ENCODE results near the gene ATL2.
"Not testable (repeated sequence)": the region's sequence is repeated elsewhere in the genome, so short reads cannot be mapped to it uniquely, and the experiment has no call there.

Gene ATL2

DNA sequence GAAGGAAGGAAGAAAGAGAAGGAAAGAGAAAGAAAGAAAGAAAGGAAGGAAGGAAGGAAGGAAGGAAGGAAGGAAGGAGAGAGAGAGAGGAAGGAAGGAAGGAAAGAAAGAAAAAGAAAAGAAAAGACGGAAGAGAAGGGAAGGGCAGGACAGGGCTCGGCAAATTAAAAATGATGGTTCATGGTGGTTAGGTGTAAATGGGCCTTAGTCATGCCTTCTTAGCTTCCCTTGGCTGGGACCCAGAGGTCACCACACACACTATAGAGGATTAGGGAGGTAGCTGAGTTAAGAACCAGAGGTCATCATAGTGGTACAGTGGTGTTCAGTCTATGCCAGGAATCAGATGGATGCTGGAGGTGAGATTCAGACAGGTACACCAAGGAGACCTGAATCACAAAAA is 9.3 kb upstream of the ATL2 start:
- H3K36me3 Mint-ChIP-seq (ENCODE audit: low read depth): no peaks in the 10 kb centered on the region
- no peaks in the 10 kb centered on the region for H3K9me3 Mint-ChIP-seq
- no peak overlapping the region for H3K4me3 Mint-ChIP-seq
- H3K27me3 Mint-ChIP-seq (ENCODE audit: low read depth): peaks cover 7% of the 10 kb centered on the region
- H3K4me1 Mint-ChIP-seq: peaks cover 30% of the 10 kb centered on the region
- TF ChIP-seq, protein P1, sequence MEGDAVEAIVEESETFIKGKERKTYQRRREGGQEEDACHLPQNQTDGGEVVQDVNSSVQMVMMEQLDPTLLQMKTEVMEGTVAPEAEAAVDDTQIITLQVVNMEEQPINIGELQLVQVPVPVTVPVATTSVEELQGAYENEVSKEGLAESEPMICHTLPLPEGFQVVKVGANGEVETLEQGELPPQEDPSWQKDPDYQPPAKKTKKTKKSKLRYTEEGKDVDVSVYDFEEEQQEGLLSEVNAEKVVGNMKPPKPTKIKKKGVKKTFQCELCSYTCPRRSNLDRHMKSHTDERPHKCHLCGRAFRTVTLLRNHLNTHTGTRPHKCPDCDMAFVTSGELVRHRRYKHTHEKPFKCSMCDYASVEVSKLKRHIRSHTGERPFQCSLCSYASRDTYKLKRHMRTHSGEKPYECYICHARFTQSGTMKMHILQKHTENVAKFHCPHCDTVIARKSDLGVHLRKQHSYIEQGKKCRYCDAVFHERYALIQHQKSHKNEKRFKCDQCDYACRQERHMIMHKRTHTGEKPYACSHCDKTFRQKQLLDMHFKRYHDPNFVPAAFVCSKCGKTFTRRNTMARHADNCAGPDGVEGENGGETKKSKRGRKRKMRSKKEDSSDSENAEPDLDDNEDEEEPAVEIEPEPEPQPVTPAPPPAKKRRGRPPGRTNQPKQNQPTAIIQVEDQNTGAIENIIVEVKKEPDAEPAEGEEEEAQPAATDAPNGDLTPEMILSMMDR (IDR thresholded peaks at IDR 0.05; ENCODE audit: unreplicated experiment in 3 of 3): no peak
- H3K27ac Mint-ChIP-seq: peak overlapping the region in 2 of 3 experiments; percentile 24 to 76

DNA sequence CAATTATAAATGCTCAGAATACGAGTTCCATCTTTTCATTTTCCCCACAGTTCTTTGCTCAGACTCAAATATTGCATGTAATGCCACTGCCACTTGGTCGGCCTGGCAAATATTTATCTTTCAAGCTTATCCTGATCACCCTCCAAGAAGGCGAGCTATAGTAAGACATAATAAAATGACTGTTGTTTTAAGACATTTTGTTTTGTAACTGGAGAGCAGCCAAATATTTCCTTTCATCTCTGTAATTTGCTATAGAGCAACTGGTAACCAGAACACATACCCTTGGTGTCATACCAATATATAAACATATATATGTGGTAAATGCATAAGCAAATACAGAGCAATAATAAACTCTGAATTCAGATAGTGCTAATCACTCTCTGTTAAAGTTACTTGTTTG is 7.3 kb upstream of the ATL2 start:
- peak overlapping the region in 1 of 3 experiments; percentile 6 for H3K4me3 Mint-ChIP-seq
- H3K9me3 Mint-ChIP-seq: no peaks in the 10 kb centered on the region
- peaks cover 7% of the 10 kb centered on the region for H3K27me3 Mint-ChIP-seq (ENCODE audit: low read depth)
- peak overlapping the region; percentile 86 to 98 (median 92) for H3K27ac Mint-ChIP-seq
- H3K36me3 Mint-ChIP-seq (ENCODE audit: low read depth): no peaks in the 10 kb centered on the region
- H3K4me1 Mint-ChIP-seq: peaks cover 40% of the 10 kb centered on the region
- TF ChIP-seq, protein P1 (IDR thresholded peaks at IDR 0.05; ENCODE audit: unreplicated experiment in 3 of 3): no peak

DNA sequence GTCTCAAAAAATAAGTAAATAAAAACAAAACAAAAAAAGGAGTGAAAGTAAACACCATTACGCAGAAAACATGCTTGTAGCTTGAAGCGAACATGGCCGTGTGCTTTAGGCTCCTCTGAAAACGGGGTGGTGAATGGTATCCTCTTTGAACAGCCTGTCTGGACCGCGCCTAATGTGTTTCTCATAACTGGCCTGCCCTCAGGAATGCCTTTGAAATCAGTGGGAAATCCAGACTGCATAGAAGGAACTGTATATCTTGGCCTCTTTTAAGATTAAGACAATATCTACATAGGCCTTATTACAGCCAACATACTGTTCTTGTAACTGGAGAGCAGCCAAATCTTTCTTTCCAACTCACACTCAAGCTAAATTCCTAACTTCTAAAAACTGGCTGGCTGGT is 6.7 kb upstream of the ATL2 start:
- not testable (repeated sequence) for H3K36me3 Mint-ChIP-seq (ENCODE audit: low read depth); H3K9me3 Mint-ChIP-seq; H3K27me3 Mint-ChIP-seq (ENCODE audit: low read depth)
- H3K4me3 Mint-ChIP-seq: peak overlapping the region in 2 of 3 experiments; percentile 12 to 46
- peak overlapping the region; percentile 86 to 98 (median 92) for H3K27ac Mint-ChIP-seq
- peaks cover 39% of the 10 kb centered on the region for H3K4me1 Mint-ChIP-seq

DNA sequence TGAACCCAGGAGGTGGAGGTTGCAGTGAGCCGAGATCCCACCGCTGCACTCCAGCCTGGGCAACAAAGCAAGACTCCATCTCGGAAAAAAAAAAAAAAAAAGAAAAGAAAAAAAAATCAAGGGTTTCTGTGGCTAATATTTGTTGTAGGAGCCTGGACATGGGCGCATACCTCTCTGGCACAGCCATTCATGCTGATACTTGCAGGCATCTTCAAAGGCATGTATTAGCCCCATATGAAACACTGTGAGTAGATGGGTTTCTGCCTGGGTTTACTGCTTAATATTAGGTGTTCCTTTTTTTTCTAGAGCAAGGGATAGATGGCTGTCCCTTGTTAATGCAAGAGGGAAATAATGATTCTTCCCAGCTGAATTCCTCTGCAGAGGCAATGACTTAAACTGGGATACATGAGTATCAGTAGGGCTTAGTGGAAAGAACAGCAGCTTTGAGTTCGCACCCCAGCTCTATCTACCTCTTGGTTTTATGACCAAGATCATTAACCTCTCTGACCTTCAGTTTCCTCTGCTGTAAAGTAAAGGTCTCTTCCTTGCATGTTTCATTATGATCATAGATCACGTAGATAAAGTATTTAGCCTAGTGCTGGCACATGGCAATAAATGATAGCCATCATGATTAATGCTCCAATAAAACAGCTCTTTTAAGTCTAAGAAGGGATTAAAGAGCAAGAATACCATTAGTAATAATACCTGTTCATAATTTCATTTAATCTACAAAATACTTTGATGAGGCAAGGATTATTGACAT is 4.5 kb upstream of the ATL2 start:
- H3K27me3 Mint-ChIP-seq (ENCODE audit: low read depth): no peaks in the 10 kb centered on the region

DNA sequence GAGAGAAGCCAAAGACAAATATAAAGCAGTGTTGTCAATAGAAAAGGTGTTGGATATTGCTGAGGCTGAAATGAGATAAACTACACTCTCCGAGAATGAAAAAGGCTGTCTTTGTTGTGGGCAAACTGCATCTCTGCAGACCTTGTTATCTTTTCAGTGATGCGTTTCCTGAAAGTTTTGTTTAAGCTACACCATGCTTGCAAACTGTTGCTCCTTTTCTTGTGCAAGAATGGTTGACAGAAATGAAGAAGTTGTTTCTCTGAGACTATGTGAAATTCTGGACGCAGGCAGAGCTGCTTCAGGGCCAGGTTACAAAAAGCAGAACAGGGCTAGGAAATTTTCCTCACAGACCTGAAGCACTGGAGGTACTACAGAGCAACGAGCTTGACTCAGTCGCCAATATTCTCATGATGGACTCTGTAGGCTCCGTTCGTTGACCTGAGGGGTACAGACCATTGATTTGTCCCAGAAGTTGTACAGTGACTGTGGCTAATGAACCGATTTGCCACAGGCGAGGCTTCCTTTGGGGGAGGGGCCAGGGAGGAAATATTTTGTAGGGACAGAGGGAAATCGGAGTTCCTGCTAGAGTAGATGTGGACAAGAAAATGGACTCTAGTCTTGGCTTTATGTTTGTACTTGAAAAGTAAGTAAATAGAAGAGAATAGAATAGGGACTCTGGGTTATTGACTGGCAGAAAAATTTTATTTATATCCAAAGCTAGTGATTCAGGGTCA is 3.5 kb upstream of the ATL2 start:
- peak overlapping the region; percentile 31 to 88 (median 70) for H3K27ac Mint-ChIP-seq
- H3K36me3 Mint-ChIP-seq (ENCODE audit: low read depth): no peaks in the 10 kb centered on the region
- TF ChIP-seq, protein P1 (IDR thresholded peaks at IDR 0.05; ENCODE audit: unreplicated experiment in 3 of 3): no peak
- H3K27me3 Mint-ChIP-seq (ENCODE audit: low read depth): no peaks in the 10 kb centered on the region
- peaks cover 50% of the 10 kb centered on the region for H3K4me1 Mint-ChIP-seq
- H3K4me3 Mint-ChIP-seq: peak overlapping the region in 1 of 3 experiments; percentile 29
- H3K9me3 Mint-ChIP-seq: no peaks in the 10 kb centered on the region

More for the DNA sequence above, 4.5 kb upstream of the ATL2 start:
- peak overlapping the region in 1 of 3 experiments; percentile 52 for H3K27ac Mint-ChIP-seq
- TF ChIP-seq, protein P1 (IDR thresholded peaks at IDR 0.05; ENCODE audit: unreplicated experiment in 3 of 3): no peak
- no peaks in the 10 kb centered on the region for H3K36me3 Mint-ChIP-seq (ENCODE audit: low read depth)
- H3K9me3 Mint-ChIP-seq: no peaks in the 10 kb centered on the region
- H3K4me3 Mint-ChIP-seq: no peak overlapping the region
- peaks cover 43% of the 10 kb centered on the region for H3K4me1 Mint-ChIP-seq

DNA sequence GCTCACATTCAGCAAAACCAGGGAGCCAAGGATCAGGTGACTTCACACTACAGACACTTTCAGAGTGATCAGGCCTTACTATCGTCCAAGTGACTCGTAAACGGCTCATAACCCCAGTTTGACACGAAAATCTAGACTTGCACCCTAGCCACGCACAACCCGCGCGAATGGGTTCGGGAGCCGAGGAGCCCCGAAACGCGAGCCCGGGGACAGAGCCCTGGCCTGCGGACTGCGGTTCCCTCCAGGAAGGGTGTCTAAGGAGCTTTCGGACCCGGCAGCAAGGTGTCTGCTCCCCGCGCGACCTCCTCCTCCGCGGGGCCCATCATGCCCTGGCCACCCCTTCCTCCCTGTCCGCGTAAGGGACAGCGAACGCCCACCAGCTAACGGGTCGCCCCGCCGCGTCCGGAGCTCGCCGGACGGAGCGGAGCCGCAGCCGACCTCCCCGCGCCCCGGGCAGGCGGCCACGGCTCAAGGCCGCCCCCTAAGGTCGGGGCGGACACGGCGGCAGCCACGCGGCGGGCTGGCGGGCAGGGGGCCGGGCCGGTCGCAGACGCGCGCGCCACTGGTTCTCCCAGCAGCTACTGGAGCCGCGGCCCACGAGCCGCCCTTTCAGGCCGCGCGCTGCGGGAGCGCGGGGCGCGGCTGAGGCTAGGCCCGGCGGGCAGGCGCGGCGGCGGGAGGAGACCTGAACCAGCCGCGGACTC is 575 bp downstream of the ATL2 start:
- TF ChIP-seq, protein P1 (IDR thresholded peaks at IDR 0.05; ENCODE audit: unreplicated experiment in 3 of 3): peak; percentile 34 to 44 (median 41)
- Mint-ChIP-seq H3K9me3 (no peaks in the 10 kb centered on the region), H3K4me1 (peaks cover 67% of the 10 kb centered on the region), H3K36me3 (ENCODE audit: low read depth) (no peaks in the 10 kb centered on the region), H3K27me3 (ENCODE audit: low read depth) (no peaks in the 10 kb centered on the region), H3K4me3 (peak overlapping the region; percentile 93 to 96 (median 94)), H3K27ac (peak overlapping the region; percentile 89 to 93 (median 89))
